Lung (tissue), 12 donors: Measurements from ENCODE around the gene ACTN3. TPM values are rescaled to one million over a fixed set of nuclear protein-coding genes. Genes with fewer than 3 reads are reported as not detected.

Experiments
- ATAC-seq: fragments of 200-7000 bp; cut with Tn5 transposase; one replicate; pipeline ENCODE4 v1.9.1; 2020; ENCODE audit warnings: moderate number of reproducible peaks; ENCODE audit not compliant: insufficient read depth, low FRiP score
- DNase-seq, 3 donors: peaks; one replicate each; pipeline ENCODE4 v3.0.0-alpha.2; 2013 to 2017
- H3K27ac ChIP-seq, 2 donors: one replicate each; pipeline ENCODE4 v1.5.1; 2013; ENCODE audit warnings: mild to moderate bottlenecking in 2 of 2, moderate library complexity in 2 of 2, control low read depth in 1 of 2, inconsistent platforms in 1 of 2, low read depth in 1 of 2, low read length in 1 of 2
- H3K27me3 ChIP-seq, 3 donors: one replicate each; pipeline ENCODE4 v1.5.1; 2013; ENCODE audit warnings: low read length in 2 of 3; ENCODE audit not compliant: control insufficient read depth in 3 of 3, insufficient read depth in 3 of 3
- H3K36me3 ChIP-seq, 4 donors: one replicate each; pipeline ENCODE4 v1.5.1; 2013; ENCODE audit warnings: low read length in 4 of 4, mild to moderate bottlenecking in 1 of 4, moderate library complexity in 1 of 4; ENCODE audit not compliant: control insufficient read depth in 4 of 4, insufficient read depth in 4 of 4
- H3K4me1 ChIP-seq, 5 donors: one replicate each; pipeline ENCODE4 v1.5.1; 2013; ENCODE audit warnings: low read length in 5 of 5, mild to moderate bottlenecking in 2 of 5, moderate library complexity in 1 of 5; ENCODE audit not compliant: control insufficient read depth in 5 of 5, insufficient read depth in 5 of 5
- H3K4me3 ChIP-seq: one replicate; pipeline ENCODE4 v1.5.1; 2013; ENCODE audit warnings: mild to moderate bottlenecking, control low read depth, moderate library complexity
- H3K9ac ChIP-seq, 2 donors: one replicate each; pipeline ENCODE4 v1.5.1; 2013; ENCODE audit warnings: low read length in 2 of 2, control low read depth in 1 of 2; ENCODE audit not compliant: insufficient read depth in 1 of 2
- H3K9me3 ChIP-seq, 4 donors: one replicate each; pipeline ENCODE4 v1.5.1; 2013; ENCODE audit warnings: low read length in 3 of 4, mild to moderate bottlenecking in 1 of 4, moderate library complexity in 1 of 4; ENCODE audit not compliant: control insufficient read depth in 4 of 4, insufficient read depth in 3 of 4
- WGBS, 2 donors: extraction: QIAGEN DNeasy Blood & Tissue Kit; methylation state at CpG; one replicate each; pipeline ENCODE4 v1.1.7; 2013; 5-methylcytosine and 5-hydroxymethylcytosine counted together
- polyA plus RNA-seq, 2 donors: library from polyadenylated mRNA; stranded (reverse); fragments of 200-250 nt; gene quantifications; one replicate each; pipeline ENCODE4 v1.2.1, GENCODE V29; 2013
- total RNA-seq, 2 donors: library from RNA; depleted of rRNA in 1 of 2; stranded (reverse); fragments of >200 nt in 1 of 2; gene quantifications; one replicate each; pipeline ENCODE4 v1.2.1, GENCODE V29; 2014 to 2021
- TF ChIP-seq, protein P1 (sequence below): IDR thresholded peaks from 2 replicates; pipeline ENCODE4 v1.5.1; 2012; ENCODE audit warnings: mild to moderate bottlenecking; ENCODE audit errors: control extremely low read depth, extremely low read depth
- donor health status: control.
- donor health status: control.
- donor health status: Bipolar disorder and iron deficiency.
- donor health status: healthy.
- donor health status: DM: yes; HTN: yes; CAD: no.

ACTN3 gene
- total and polyA plus RNA-seq, 4 donors = 0.04 to 0.15 (median 0.07) TPM; not detected in 1

DNA sequence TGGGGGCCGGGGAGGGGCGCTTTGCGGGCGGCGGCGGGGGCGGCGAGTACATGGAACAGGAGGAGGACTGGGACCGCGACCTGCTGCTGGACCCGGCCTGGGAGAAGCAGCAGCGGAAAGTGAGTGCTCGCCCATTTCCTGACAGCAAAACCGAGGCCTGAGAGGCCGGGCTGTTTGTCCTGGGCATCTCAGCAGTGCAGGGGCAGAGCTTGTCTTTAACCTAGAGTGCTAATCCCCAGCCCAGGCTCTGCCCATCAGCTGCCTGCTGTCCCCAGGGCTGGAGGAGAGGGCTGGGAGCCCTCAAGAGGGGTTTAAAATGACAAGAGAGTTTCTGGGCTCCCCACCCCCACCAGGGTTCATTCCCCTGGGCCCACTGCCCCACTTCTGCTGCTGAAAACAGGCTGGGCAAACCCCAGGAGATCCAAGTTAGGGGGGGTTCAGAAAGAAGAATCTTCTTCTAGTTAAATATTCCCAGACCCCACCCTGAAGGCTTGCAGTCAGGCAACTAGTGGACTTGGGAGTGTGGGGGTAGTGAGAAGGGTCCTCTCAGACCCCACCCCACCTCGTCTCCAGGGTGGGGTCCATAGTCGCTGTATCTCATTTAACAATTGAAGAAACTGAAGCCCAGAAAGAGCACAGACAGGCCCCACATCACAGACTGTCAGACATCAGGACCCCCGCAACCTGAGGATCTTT is 411 bp downstream of the ACTN3 start:
- TF ChIP-seq, protein P1, sequence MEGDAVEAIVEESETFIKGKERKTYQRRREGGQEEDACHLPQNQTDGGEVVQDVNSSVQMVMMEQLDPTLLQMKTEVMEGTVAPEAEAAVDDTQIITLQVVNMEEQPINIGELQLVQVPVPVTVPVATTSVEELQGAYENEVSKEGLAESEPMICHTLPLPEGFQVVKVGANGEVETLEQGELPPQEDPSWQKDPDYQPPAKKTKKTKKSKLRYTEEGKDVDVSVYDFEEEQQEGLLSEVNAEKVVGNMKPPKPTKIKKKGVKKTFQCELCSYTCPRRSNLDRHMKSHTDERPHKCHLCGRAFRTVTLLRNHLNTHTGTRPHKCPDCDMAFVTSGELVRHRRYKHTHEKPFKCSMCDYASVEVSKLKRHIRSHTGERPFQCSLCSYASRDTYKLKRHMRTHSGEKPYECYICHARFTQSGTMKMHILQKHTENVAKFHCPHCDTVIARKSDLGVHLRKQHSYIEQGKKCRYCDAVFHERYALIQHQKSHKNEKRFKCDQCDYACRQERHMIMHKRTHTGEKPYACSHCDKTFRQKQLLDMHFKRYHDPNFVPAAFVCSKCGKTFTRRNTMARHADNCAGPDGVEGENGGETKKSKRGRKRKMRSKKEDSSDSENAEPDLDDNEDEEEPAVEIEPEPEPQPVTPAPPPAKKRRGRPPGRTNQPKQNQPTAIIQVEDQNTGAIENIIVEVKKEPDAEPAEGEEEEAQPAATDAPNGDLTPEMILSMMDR = no peak
- H3K9ac ChIP-seq = no peak overlapping the region
- no peak overlapping the region for H3K27ac ChIP-seq
- 35 to 46% methylated on average over 18 of the region's 18 CpGs for WGBS, 2 donors
- H3K4me3 ChIP-seq = no peak overlapping the region
- DNase-seq = no peak
- peaks cover 0 to 2% (median 0%) of the 10 kb centered on the region in 3 donors for H3K27me3 ChIP-seq
- no peak for ATAC-seq
- H3K36me3 ChIP-seq = peaks cover 0 to 7% (median 0%) of the 10 kb centered on the region in 4 donors
- peaks cover 0 to 14% (median 7%) of the 10 kb centered on the region in 5 donors for H3K4me1 ChIP-seq
- H3K9me3 ChIP-seq = no peaks in the 10 kb centered on the region

DNA sequence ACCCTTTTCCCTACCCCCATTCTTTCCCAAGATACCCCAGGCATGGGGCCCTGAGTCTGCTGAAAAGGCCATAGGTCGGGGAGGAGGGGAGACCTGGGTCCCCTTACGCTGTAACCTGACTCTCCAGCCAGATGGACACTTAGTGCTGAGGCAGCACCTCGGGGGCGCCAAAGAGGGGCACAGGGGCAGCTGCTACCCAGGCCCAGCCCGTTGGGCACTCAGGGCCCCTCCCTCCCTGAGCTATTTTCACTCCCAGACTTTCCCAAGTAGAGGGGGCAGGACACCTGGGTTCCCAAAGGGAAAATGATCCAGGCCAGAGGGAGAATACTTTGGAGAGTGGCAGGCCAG is 933 bp downstream of the ACTN3 start:
- 55 to 73% methylated on average over 4 to 5 of the region's 5 CpGs for WGBS, 2 donors
- no peak overlapping the region for H3K4me3 ChIP-seq
- no peaks in the 10 kb centered on the region for H3K9me3 ChIP-seq
- H3K9ac ChIP-seq = no peak overlapping the region
- DNase-seq (no peak), ATAC-seq (no peak)
- H3K4me1 ChIP-seq = peaks cover 0 to 14% (median 7%) of the 10 kb centered on the region in 5 donors
- TF ChIP-seq, protein P1 = no peak
- no peak overlapping the region for H3K27ac ChIP-seq
- peaks cover 0 to 2% (median 0%) of the 10 kb centered on the region in 3 donors for H3K27me3 ChIP-seq
- H3K36me3 ChIP-seq = peaks cover 0 to 3% (median 0%) of the 10 kb centered on the region in 4 donors

GRCh38 chr11:66548041-66548440 is 1.3 kb downstream of the ACTN3 start:
- H3K9me3 ChIP-seq = no peaks in the 10 kb centered on the region
- peaks cover 0 to 14% (median 7%) of the 10 kb centered on the region in 5 donors for H3K4me1 ChIP-seq
- 45 to 70% methylated on average over 11 of the region's 11 CpGs for WGBS, 2 donors
- H3K27me3 ChIP-seq = peaks cover 0 to 2% (median 0%) of the 10 kb centered on the region in 3 donors
- no peak overlapping the region for H3K9ac ChIP-seq
- H3K4me3 ChIP-seq = no peak overlapping the region
- TF ChIP-seq, protein P1 = no peak
- ATAC-seq = no peak
- DNase-seq = no peak
- H3K36me3 ChIP-seq = peaks cover 0 to 3% (median 0%) of the 10 kb centered on the region in 4 donors
- no peak overlapping the region for H3K27ac ChIP-seq
